GM12878 (cell line): ENCODE results near the gene PXT1.

Source experiments
- EGR1 ChIP-seq, 2 experiments: IDR thresholded peaks; 1 replicate in 1 of 2; 2 replicates in 1 of 2; pipeline ENCODE4 v1.6.1; 2011 to 2012; ENCODE audit warnings: low read depth in 2 of 2, low read length in 2 of 2, borderline replicate concordance in 1 of 2, mild to moderate bottlenecking in 1 of 2, moderate library complexity in 1 of 2
- EP300 ChIP-seq, 2 experiments: fragments of 150-350 bp in 1 of 2; IDR thresholded peaks; 2 replicates each; pipeline ENCODE4 v1.6.1; 2011 to 2012; ENCODE audit warnings: low read depth in 2 of 2, low read length in 2 of 2, borderline replicate concordance in 1 of 2, improper control_type of control experiment in 1 of 2, inconsistent platforms in 1 of 2; ENCODE audit not compliant: control insufficient read depth in 1 of 2
- EZH2 ChIP-seq: IDR thresholded peaks from 2 replicates; pipeline ENCODE4 v1.6.1; 2012; ENCODE audit warnings: low read depth, mild to moderate bottlenecking, control low read depth, inconsistent platforms, low read length, borderline replicate concordance; ENCODE audit not compliant: control insufficient read depth
- HCFC1 ChIP-seq: fragments of 150-350 bp; IDR thresholded peaks from 2 replicates; pipeline ENCODE4 v1.6.1; 2014; ENCODE audit warnings: low read length
- POLR2A ChIP-seq: IDR thresholded peaks from 2 replicates; pipeline ENCODE4 v1.6.1; 2011; ENCODE audit warnings: low read depth, mild to moderate bottlenecking, low read length
- SUZ12 ChIP-seq: fragments of 200-600 bp; sonication (generic); IDR thresholded peaks from one replicate; pipeline ENCODE4 v1.6.1; 2018; ENCODE audit warnings: antibody characterized with exemption, mild to moderate bottlenecking; ENCODE audit not compliant: unreplicated experiment
- TAF1 ChIP-seq: IDR thresholded peaks from 2 replicates; pipeline ENCODE4 v1.6.1; 2011; ENCODE audit warnings: mild to moderate bottlenecking, low read depth, low read length, borderline replicate concordance
- ZZZ3 ChIP-seq: IDR thresholded peaks from 2 replicates; pipeline ENCODE4 v1.6.1; 2011; ENCODE audit warnings: low read depth; ENCODE audit not compliant: control insufficient read depth, insufficient read length
- TF ChIP-seq, protein P1 (sequence below), 3 experiments: IDR thresholded peaks in 2 of 3; conservative IDR thresholded peaks in 1 of 3; 2 replicates each; pipeline ENCODE4 v1.5.1; 2011; ENCODE audit warnings: low read depth in 3 of 3, low read length in 3 of 3, mild to moderate bottlenecking in 3 of 3, control low read depth in 2 of 3, moderate library complexity in 2 of 3, inconsistent platforms in 1 of 3, mixed read lengths in 1 of 3; ENCODE audit not compliant: control insufficient read depth in 2 of 3, insufficient read depth in 1 of 3; ENCODE audit errors: extremely low read depth in 1 of 3
- TF ChIP-seq, protein P2 (sequence below): IDR thresholded peaks from 2 replicates; pipeline ENCODE4 v1.6.1; 2011; ENCODE audit warnings: low read depth, mild to moderate bottlenecking, low read length, moderate library complexity, borderline replicate concordance; ENCODE audit errors: extremely low read depth
- TF ChIP-seq, protein P3 (sequence below): IDR thresholded peaks from 2 replicates; pipeline ENCODE4 v1.6.1; 2012; ENCODE audit warnings: low read depth, low read length, improper control_type of control experiment

DNA sequence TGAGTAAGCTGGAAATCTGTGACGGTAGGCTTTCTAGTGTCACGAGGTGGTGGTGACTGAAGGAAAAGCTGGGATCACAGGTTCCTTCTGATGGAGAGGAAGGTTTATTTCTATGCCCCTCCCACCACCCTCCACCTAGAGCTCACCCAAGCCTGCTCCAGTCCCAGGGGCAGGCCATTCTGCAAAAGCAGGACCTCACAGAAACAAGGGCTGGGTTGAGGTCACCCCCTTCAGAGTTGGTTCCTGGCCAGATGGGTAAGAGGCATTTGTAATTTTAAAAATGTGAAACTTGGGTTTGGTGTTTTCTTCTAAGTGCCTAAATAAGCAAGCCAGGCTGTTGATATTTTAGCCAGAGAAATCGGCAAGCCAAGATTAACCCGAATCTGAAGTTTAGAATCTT lies 46.8 kb upstream of the PXT1 start:
- TF ChIP-seq ZZZ3: no peak
- TF ChIP-seq, protein P1, sequence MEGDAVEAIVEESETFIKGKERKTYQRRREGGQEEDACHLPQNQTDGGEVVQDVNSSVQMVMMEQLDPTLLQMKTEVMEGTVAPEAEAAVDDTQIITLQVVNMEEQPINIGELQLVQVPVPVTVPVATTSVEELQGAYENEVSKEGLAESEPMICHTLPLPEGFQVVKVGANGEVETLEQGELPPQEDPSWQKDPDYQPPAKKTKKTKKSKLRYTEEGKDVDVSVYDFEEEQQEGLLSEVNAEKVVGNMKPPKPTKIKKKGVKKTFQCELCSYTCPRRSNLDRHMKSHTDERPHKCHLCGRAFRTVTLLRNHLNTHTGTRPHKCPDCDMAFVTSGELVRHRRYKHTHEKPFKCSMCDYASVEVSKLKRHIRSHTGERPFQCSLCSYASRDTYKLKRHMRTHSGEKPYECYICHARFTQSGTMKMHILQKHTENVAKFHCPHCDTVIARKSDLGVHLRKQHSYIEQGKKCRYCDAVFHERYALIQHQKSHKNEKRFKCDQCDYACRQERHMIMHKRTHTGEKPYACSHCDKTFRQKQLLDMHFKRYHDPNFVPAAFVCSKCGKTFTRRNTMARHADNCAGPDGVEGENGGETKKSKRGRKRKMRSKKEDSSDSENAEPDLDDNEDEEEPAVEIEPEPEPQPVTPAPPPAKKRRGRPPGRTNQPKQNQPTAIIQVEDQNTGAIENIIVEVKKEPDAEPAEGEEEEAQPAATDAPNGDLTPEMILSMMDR (IDR thresholded peaks at IDR 0.05 in 2 of 3, conservative IDR thresholded peaks at IDR 0.05 in 1 of 3; ENCODE audit: control insufficient read depth in 2 of 3, extremely low read depth in 1 of 3, insufficient read depth in 1 of 3, low read depth in 3 of 3, low read length in 3 of 3): no peak
- TF ChIP-seq SUZ12: no peak
- TF ChIP-seq, protein P2, sequence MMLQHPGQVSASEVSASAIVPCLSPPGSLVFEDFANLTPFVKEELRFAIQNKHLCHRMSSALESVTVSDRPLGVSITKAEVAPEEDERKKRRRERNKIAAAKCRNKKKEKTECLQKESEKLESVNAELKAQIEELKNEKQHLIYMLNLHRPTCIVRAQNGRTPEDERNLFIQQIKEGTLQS: no peak
- no peak for TF ChIP-seq EGR1 (IDR thresholded peaks at IDR 0.05; ENCODE audit: borderline replicate concordance in 1 of 2, low read depth in 2 of 2, low read length in 2 of 2)
- TF ChIP-seq POLR2A: no peak
- TF ChIP-seq, protein P3, sequence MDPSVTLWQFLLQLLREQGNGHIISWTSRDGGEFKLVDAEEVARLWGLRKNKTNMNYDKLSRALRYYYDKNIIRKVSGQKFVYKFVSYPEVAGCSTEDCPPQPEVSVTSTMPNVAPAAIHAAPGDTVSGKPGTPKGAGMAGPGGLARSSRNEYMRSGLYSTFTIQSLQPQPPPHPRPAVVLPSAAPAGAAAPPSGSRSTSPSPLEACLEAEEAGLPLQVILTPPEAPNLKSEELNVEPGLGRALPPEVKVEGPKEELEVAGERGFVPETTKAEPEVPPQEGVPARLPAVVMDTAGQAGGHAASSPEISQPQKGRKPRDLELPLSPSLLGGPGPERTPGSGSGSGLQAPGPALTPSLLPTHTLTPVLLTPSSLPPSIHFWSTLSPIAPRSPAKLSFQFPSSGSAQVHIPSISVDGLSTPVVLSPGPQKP: no peak
- no peak for TF ChIP-seq TAF1
- no peak for TF ChIP-seq HCFC1
- TF ChIP-seq EP300 (IDR thresholded peaks at IDR 0.05; ENCODE audit: borderline replicate concordance in 1 of 2, control insufficient read depth in 1 of 2, low read depth in 2 of 2, low read length in 2 of 2): no peak
- TF ChIP-seq EZH2: no peak
